ENCODE measurements around the gene TBX15.

Gene TBX15

DNA sequence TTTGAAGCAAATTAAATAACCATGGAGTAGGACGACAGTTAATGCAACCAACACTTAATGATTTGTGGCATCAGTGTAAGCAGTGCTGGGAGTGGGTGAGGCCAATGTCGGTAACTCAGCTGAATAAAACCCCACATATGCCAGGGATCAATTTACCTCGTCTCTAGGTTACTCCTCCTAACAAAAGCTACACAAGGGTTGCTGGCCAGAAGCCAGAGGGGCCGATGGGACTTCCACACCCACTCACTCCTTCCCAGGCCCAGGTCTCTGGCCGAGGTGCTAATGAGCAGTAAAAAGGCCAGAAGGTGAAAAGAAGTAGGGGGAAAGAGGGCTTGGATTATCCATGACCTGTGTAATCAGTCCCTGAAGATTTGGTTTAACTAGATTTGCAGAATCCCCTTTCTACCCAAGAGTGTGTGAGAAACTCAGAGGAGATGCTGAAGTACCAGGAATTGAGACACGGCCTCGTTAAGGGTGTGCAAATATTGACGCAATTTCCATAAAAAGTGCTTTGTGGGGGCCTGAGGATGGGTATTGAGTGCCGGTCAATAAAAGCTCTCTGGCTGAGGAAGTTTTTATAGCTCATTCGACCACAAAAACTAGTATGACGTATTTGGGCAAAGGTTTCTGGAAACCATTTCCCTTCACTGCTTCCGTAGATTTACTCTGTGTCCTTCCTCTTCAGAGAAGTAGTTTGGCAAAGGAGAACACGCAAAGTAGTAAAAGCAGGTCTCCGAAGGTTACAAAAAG is 145.5 kb downstream of the TBX15 start:
- no peak overlapping the region for H3K4me3 ChIP-seq (ENCODE audit: low read depth, low read length)
- TF ChIP-seq, protein P1, sequence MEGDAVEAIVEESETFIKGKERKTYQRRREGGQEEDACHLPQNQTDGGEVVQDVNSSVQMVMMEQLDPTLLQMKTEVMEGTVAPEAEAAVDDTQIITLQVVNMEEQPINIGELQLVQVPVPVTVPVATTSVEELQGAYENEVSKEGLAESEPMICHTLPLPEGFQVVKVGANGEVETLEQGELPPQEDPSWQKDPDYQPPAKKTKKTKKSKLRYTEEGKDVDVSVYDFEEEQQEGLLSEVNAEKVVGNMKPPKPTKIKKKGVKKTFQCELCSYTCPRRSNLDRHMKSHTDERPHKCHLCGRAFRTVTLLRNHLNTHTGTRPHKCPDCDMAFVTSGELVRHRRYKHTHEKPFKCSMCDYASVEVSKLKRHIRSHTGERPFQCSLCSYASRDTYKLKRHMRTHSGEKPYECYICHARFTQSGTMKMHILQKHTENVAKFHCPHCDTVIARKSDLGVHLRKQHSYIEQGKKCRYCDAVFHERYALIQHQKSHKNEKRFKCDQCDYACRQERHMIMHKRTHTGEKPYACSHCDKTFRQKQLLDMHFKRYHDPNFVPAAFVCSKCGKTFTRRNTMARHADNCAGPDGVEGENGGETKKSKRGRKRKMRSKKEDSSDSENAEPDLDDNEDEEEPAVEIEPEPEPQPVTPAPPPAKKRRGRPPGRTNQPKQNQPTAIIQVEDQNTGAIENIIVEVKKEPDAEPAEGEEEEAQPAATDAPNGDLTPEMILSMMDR (conservative IDR thresholded peaks at IDR 0.05; ENCODE audit: low read depth, low read length), result no peak
- no peak for DNase-seq (ENCODE audit: low read depth)

DNA sequence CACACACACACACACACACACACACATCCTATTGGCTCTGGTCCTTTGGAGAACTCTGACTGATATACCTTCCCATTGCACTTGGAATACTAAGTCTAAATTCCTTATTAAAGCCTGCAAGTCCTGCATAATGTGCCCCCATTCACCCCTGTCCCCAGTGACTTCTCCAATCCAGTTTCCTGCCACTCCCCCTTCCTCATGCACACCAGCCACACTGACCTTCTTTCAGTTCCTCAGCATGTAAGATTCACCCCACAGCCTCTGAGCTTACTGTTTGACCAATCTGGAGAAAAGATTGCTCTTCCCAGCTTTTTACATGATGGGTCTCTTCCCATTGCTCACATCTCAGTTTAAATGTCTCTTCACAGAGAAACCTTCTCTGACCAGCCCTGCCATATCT is 146.6 kb downstream of the TBX15 start:
- DNase-seq (ENCODE audit: low read depth), result no peak
- TF ChIP-seq, protein P1 (conservative IDR thresholded peaks at IDR 0.05; ENCODE audit: low read depth, low read length), result no peak
- no peak overlapping the region for H3K4me3 ChIP-seq (ENCODE audit: low read depth, low read length)

All from choroid plexus epithelial cell (primary cell).